HG03571 (cell line): ENCODE measurements around the gene IFI27.
A peak's percentile ranks its signal among the peaks of the same experiment; 100 is the strongest.
"Not testable (repeated sequence)": the region's sequence is repeated elsewhere in the genome, so short reads cannot be mapped to it uniquely, and the experiment has no call there.

ENCODE experiments used
- ATAC-seq: cut with Tn5 transposase; IDR thresholded peaks from one replicate; pipeline ENCODE4 v1.9.1; 2021; ENCODE audit not compliant: unreplicated experiment

The IFI27 gene

GRCh38 chr14:94110552-94111181, at the start of gene IFI27:
Gene IFI27 (plus strand): TSS chr14:94110736.
- no peak for ATAC-seq

- no peak for ATAC-seq
Measured at GRCh38 chr14:94062344-94062940, 48.1 kb upstream of the IFI27 start.

- no peak for ATAC-seq
Measured at GRCh38 chr14:94066089-94066676, 44.4 kb upstream of the IFI27 start.

- not testable (repeated sequence) for ATAC-seq
Measured at GRCh38 chr14:94072076-94072475, 38.5 kb upstream of the IFI27 start.

GRCh38 chr14:94074534-94074933, 36.0 kb upstream of the IFI27 start:
- ATAC-seq = no peak

- no peak for ATAC-seq
Measured at GRCh38 chr14:94075008-94075407, 35.5 kb upstream of the IFI27 start.

GRCh38 chr14:94077111-94077821, 33.3 kb upstream of the IFI27 start:
- no peak for ATAC-seq

GRCh38 chr14:94077823-94078222, 32.7 kb upstream of the IFI27 start:
- no peak for ATAC-seq

- ATAC-seq = no peak
Measured at GRCh38 chr14:94079891-94080620, 30.5 kb upstream of the IFI27 start.

- ATAC-seq = peak; percentile 97
Measured at GRCh38 chr14:94080621-94081385, 29.7 kb upstream of the IFI27 start, which contains the start of the genes DDX24 and IFI27L1. Gene DDX24 (minus strand): TSS chr14:94081202. CDS start chr14:94079742, 1,460 bp downstream. Gene IFI27L1 (plus strand): TSS chr14:94081310. CDS start chr14:94096938, 15,628 bp downstream.

GRCh38 chr14:94081386-94081820, 29.1 kb upstream of the IFI27 start:
- ATAC-seq = peak; percentile 27

- ATAC-seq = no peak
Measured at GRCh38 chr14:94087891-94088290, 22.6 kb upstream of the IFI27 start.

- ATAC-seq = no peak
Measured at GRCh38 chr14:94088516-94088915, 22.0 kb upstream of the IFI27 start.

- no peak for ATAC-seq
Measured at GRCh38 chr14:94089479-94089878, 21.1 kb upstream of the IFI27 start.

- no peak for ATAC-seq
Measured at GRCh38 chr14:94093418-94093817, 17.1 kb upstream of the IFI27 start.

GRCh38 chr14:94097091-94097490, 13.4 kb upstream of the IFI27 start:
- ATAC-seq = no peak

- no peak for ATAC-seq
Measured at GRCh38 chr14:94098326-94098992, 12.1 kb upstream of the IFI27 start.

- no peak for ATAC-seq
Measured at GRCh38 chr14:94099006-94099405, 11.5 kb upstream of the IFI27 start.

- no peak for ATAC-seq
Measured at GRCh38 chr14:94100847-94101246, 9.7 kb upstream of the IFI27 start.

- ATAC-seq = no peak
Measured at GRCh38 chr14:94101748-94102147, 8.8 kb upstream of the IFI27 start.
